Measurements from ENCODE around the gene CFAP410. TPM values are rescaled to one million over a fixed set of nuclear protein-coding genes. Genes with fewer than 3 reads are reported as not detected.

Gene CFAP410
- total and polyA plus RNA-seq, 11 donors: 10.4 to 31.6 (median 16.4) TPM

GRCh38 chr21:44325386-44326271 lies 13.6 kb downstream of the CFAP410 start:
- peaks cover 0 to 76% (median 46%) of the 10 kb centered on the region in 9 donors for H3K36me3 ChIP-seq
- H3K27me3 ChIP-seq: no peaks in the 10 kb centered on the region
- intact Hi-C loops (cut with DNase I): loop anchor here in 1 of 10 donors (2.0 to 10.0 kb wide), 2 partner anchors 19 to 59 kb away; no protein-coding TSS in a partner anchor
- no peak for TF ChIP-seq CTCF (IDR thresholded peaks at IDR 0.05)
- TF ChIP-seq POLR2A (IDR thresholded peaks at IDR 0.05): no peak
- ATAC-seq (no peak), DNase-seq (no peak)
- 87 to 92% (median 89%) methylated on average over 15 to 44 of the region's 44 CpGs for WGBS, 4 donors
- no peak overlapping the region for H3K27ac ChIP-seq
- H3K4me1 ChIP-seq: no peaks in the 10 kb centered on the region
- H3K9me3 ChIP-seq: no peaks in the 10 kb centered on the region
- no peak overlapping the region for H3K4me3 ChIP-seq

GRCh38 chr21:44324854-44325107 lies 14.4 kb downstream of the CFAP410 start:
- intact Hi-C loops (cut with DNase I): loop anchor here in 1 of 10 donors (10.0 kb wide), 1 partner anchor 60 kb away; no protein-coding TSS in a partner anchor
- H3K27ac ChIP-seq: no peak overlapping the region
- H3K9me3 ChIP-seq: no peaks in the 10 kb centered on the region
- no peaks in the 10 kb centered on the region for H3K4me1 ChIP-seq
- no peak overlapping the region for H3K4me3 ChIP-seq
- 94 to 95% (median 95%) methylated on average over 10 to 11 of the region's 11 CpGs for WGBS, 4 donors
- peaks cover 0 to 84% (median 52%) of the 10 kb centered on the region in 9 donors for H3K36me3 ChIP-seq
- ATAC-seq (no peak), DNase-seq (no peak)
- TF ChIP-seq POLR2A (IDR thresholded peaks at IDR 0.05): no peak
- TF ChIP-seq CTCF (IDR thresholded peaks at IDR 0.05): no peak
- H3K27me3 ChIP-seq: no peaks in the 10 kb centered on the region

GRCh38 chr21:44324106-44324853 lies 14.9 kb downstream of the CFAP410 start:
- Histone ChIP-seq H3K9me3 (no peaks in the 10 kb centered on the region), H3K27me3 (no peaks in the 10 kb centered on the region), H3K36me3 (peaks cover 0 to 89% (median 57%) of the 10 kb centered on the region in 9 donors), H3K4me1 (no peaks in the 10 kb centered on the region), H3K27ac (no peak overlapping the region), H3K4me3 (no peak overlapping the region)
- no peak for TF ChIP-seq CTCF (IDR thresholded peaks at IDR 0.05)
- no peak for TF ChIP-seq POLR2A (IDR thresholded peaks at IDR 0.05)
- DNase-seq (no peak), ATAC-seq (no peak)
- intact Hi-C loops (cut with DNase I): loop anchor here in 1 of 10 donors (10.0 kb wide), 1 partner anchor 61 kb away; no protein-coding TSS in a partner anchor
- 94 to 96% (median 95%) methylated on average over 14 to 37 of the region's 37 CpGs for WGBS, 4 donors

GRCh38 chr21:44323591-44323990 lies 15.6 kb downstream of the CFAP410 start:
- WGBS, 4 donors: 88 to 91% (median 89%) methylated on average over 11 to 20 of the region's 20 CpGs
- no peak overlapping the region for H3K27ac ChIP-seq
- H3K9me3 ChIP-seq: no peaks in the 10 kb centered on the region
- H3K27me3 ChIP-seq: no peaks in the 10 kb centered on the region
- no peak overlapping the region for H3K4me3 ChIP-seq
- DNase-seq (no peak), ATAC-seq (no peak)
- intact Hi-C loops (cut with DNase I): loop anchor here in 1 of 10 donors (10.0 kb wide), 1 partner anchor 61 kb away; no protein-coding TSS in a partner anchor
- peaks cover 0 to 96% (median 63%) of the 10 kb centered on the region in 9 donors for H3K36me3 ChIP-seq
- TF ChIP-seq CTCF (IDR thresholded peaks at IDR 0.05) (no peak), POLR2A (IDR thresholded peaks at IDR 0.05) (no peak)
- no peaks in the 10 kb centered on the region for H3K4me1 ChIP-seq

Data from heart left ventricle (tissue), 16 donors.